DMS153 treated with DMSO at 0.1 percent for 48 hours (cell line): ENCODE results near the gene ZC3HAV1L.
A peak's percentile ranks its signal among the peaks of the same experiment; 100 is the strongest.
"Not testable (repeated sequence)": the region's sequence is repeated elsewhere in the genome, so short reads cannot be mapped to it uniquely, and the experiment has no call there.

Source experiments
- DNase-seq: peaks from one replicate; lab custom pipeline; 2025; ENCODE audit not compliant: unreplicated experiment; lab: John Stamatoyannopoulos, UW

Gene ZC3HAV1L

DNA sequence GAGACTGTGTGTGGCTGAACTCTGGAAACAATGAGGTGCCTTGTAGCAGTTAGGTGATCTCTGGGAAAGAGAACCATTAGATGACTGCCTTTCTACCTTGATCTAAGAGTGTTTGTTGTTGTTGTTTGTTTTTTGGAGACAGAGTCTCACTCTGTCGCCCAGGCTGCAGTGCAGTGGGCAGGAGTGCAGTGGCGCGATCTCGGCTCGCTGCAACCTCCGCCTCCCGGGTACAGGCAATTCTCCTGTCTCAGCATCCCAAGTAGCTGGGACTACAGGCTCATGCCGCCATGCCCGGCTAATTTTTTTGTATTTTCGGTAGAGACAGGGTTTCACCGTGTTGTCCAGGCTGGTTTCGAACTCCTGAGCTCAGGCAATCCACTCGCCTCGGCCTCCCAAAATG is 18.8 kb upstream of the ZC3HAV1L start:
- DNase-seq, result not testable (repeated sequence)

- DNase-seq, result no peak
Observed at GRCh38 chr7:139054101-139054500, 18.3 kb upstream of the ZC3HAV1L start.

DNA sequence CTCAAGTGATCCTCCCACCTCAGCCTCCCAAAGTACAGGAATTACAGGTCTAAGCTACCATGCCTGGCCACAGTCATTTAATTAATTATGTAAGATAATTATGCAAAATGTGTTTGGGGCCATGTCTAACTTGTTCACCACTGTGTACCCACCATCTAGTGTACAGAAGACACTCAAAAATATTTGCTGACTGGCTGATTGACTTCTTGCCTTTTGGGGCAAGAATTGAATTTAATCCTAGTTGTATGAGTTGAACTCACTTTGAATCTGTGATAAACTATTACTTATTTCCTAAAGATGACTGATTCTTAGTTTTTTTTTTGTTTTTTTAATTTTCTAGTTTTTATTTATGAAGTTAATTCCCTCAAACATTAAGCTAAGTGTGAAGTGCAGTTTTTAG is 15.8 kb upstream of the ZC3HAV1L start:
- DNase-seq, result no peak

DNA sequence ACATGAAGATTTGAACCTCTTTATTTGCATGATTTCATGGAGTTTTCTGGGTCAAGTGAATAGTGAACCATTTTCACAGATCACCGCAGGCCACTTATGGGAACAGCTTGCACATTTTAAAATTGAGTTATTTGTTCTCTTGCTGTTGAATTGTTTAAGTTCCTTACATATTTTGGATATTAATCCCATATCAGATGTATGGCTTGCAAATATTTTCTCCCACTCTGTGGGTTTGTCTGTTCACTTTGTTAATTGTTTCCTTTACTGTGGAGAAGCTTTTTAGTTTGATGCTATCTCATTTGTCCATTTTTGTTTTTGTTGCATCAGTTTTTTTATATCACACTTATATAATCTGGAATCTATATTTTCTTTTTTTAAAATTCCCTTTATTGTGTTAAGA is 14.1 kb upstream of the ZC3HAV1L start:
- DNase-seq, result no peak

- DNase-seq, result no peak
Observed at GRCh38 chr7:139049111-139049510, 13.3 kb upstream of the ZC3HAV1L start.

- DNase-seq, result no peak
Observed at GRCh38 chr7:139047970-139048369, 12.1 kb upstream of the ZC3HAV1L start.

DNA sequence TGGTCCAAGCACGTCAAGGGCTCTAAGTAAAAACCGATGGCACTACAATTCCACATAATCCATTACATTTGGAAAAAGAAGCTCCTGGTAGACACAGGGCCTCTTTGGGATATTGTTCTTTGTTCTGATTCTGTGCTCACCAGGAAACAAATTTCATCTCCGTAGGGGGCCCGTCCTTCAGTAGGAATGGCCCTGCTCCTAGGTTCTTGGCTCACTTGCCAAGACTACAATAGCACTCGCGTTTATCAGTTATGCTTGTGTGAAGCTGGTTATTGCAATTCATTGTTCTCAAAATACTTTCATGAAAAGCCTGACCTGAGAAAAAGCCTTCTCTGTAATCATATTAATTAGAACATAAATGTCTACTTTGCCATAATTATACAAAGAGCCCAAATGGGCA is 10.3 kb upstream of the ZC3HAV1L start:
- no peak for DNase-seq

DNA sequence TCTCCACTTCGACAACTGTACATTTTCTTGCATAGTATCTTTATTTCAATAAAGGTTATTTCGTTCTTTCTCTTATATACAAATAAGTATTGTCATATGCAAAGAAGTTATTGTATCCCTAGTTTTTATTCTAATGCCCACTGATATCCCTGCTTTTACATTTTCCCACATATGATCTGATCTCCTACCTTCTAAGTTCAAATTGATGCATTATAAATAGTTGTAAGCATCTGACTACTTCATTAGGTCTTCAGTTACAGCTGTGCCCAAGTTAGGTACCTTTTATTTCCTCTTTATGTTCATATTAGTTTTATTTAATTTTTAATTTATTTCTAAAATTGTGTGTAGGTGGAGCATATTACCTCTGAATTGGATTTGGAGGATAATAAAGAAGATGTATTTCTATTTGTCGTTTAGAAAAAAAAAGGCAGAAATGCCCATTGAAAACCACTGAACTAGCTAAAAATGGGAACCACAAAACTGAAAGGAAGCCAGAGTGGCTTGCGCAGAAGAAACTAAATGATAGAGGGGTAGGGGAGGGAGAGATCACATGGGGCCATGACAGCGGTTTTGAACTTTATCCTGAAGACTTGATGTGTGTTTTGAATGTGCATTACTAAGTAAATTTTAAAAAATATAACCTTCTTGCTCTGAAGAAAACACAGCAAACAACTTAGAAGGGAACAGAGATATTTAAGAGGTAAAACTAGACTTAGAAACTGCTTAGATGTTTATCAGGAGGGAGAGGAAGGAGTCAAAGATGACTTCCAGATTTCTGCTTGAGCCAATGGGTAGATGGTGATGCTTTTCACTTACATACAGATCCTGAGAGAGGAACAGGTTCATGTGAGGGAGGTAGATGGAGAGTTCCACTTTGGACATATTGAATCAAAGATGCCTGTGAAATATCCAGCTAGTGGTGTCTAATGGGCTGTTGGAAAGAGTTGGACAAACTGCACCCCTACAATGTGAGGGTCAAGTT is 9.3 kb upstream of the ZC3HAV1L start:
- DNase-seq, result no peak

DNA sequence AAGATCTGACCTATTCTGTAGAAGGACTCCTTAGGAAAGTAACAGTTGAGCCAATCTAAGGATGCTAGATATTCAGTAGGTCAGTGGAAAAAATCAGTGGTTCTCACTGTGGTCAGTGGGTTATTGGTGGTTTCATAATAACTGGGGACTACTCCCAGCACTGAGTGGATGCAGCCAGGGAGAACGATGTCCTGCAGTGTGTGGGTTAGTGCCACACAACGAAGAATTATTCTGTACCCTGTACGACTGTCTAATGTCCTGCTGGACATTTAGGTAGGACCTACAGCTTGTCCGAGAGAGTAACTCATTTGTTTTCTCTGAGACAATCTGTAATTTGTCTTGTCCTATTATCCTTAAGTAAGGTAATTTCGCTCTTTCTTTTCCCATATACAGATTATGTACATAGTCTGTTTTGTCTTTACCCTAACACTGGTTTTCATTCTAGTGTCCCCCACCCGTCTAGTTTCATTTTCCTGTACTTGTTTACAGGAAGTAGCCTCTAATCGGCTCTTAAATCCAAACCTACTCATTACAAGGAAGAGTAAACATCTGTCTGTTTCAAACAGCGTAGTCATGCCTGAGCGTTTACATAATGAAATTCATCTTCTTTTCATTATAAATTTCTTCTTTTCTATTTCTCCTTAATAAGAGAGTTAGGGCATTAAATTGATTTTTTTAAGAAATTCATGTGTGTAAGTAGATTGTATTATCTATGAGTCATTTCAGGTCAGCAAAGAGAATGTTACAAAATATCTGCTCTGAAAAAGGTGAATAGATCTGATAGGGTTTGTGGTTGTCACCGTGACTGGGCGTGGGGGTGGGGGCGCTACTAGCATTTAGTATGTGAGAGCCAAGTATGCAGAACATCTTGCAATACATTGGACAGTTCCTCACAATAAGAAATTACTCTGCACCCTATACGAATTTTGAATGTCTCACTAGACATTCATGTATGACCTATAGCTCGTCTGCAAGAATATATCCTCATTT is 8.3 kb upstream of the ZC3HAV1L start:
- DNase-seq, result peak; percentile 81

GRCh38 chr7:139041378-139042085 is 5.7 kb upstream of the ZC3HAV1L start:
- DNase-seq, result no peak

DNA sequence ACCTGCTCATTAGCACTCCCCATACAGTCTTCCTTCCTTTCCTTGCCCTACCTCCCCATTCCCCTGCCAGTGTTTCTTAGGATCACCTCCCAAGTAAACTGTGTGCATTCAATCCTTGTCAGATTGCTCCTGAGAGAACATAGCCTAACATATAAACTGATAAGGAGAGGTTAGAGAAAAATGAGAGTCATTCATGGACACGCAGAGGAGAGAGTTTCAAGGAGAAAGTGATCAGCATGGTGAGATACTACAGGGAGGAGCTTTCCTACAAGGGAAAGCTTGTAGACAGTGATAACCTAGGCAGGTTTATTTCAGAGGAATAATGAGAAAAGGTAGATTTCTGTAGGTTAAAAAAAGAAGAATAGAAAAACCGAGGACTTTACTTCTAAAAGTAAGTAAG is 2.8 kb upstream of the ZC3HAV1L start:
- no peak for DNase-seq

DNA sequence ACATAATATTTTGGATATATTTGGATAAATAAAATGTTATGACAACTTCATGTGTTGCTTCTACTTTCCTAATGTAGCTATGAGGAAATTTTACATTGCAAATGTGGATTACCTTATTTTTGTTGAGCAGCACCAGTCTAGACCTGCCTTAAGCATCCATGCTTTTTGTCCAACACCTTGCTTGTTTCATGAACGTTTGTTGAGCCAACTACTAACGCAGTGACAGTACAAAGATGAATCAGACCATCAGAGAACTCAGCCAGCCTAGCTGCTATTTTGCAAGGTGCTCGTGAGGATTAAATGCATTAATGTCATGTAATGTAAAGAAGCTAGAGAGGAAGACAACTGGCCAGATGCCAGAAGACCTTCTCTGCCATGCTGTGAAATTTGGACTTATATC is 1.1 kb upstream of the ZC3HAV1L start:
- no peak for DNase-seq

- no peak for DNase-seq
Observed at GRCh38 chr7:139034855-139035585, 822 bp downstream of the ZC3HAV1L start.

GRCh38 chr7:139034336-139034735 is 1.5 kb downstream of the ZC3HAV1L start:
- no peak for DNase-seq

DNA sequence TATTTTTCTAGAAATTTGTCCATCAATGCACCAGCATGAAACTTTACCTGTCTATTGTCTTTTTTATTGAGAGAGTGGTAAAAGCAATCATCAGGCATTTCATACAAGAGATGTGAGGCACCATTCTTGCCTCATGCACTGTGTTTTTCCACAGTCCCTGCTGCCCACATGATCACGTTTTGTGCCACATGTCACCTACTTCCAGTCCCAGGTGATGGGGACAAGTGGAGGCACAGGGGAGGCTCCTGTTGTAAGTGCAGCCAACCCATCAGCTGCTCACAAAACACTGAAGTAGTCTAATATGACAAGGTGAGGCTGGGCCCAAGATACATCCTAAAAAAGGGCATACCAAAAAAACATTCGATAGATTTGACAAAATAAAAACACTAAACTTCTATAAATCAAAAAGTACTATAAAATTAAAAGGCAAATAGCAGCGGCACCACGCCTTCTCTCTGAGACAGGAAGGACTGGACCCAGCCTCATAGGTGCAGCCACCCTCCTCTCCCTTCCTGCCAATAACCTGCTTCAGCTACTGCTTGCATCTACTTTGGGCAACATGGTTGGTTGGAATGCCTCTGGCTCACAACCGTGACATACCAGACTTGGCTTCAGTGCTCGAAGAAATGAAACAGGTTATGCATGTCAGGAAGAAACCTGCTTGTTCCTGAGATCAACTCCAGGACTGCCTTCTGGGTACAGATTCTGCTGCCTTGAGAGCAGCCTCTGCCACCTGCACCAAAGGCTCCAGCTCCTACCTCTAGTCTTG is 2.3 kb downstream of the ZC3HAV1L start:
- DNase-seq, result no peak

DNA sequence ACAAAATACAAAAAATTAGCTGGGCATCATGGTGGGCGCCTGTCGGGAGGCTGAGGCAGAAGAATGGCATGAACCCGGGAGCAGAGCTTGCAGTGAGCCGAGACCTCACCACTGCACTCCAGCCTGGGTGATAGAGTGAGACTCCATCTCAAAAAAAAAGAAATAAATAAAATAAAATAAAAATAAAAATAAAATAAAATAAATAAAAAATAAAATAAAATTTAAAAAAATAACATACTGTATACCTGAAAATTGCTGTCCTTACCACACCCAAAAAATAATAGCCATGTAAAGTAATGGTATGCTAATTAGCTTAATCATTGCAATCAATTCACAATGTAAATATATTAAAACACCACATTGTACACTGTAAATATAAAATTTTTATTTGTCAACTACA is 3.4 kb downstream of the ZC3HAV1L start:
- DNase-seq, result no peak

DNA sequence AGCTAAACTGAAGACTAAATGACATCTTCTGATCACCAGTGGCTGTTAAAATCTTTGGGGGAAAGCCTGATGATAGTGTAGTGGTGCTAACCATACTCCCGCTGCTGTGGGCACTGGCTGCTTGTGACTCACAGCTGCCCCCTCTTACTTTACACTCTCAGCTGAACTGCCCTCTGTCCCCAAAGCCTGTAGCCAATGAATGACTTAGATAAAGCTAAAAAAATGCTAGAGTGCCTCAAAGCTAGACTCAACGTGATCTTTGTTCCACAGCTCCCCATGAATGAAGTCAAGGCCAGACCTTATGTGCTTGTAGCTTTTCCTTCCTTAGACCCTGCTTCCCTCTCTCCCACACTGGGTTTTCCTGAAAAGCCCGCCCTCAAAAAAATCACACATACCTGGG is 6.5 kb downstream of the ZC3HAV1L start:
- DNase-seq, result no peak

- no peak for DNase-seq
Observed at GRCh38 chr7:139026551-139026950, 9.3 kb downstream of the ZC3HAV1L start.

- DNase-seq, result not testable (repeated sequence)
Observed at GRCh38 chr7:139025861-139026260, 10.0 kb downstream of the ZC3HAV1L start.

DNA sequence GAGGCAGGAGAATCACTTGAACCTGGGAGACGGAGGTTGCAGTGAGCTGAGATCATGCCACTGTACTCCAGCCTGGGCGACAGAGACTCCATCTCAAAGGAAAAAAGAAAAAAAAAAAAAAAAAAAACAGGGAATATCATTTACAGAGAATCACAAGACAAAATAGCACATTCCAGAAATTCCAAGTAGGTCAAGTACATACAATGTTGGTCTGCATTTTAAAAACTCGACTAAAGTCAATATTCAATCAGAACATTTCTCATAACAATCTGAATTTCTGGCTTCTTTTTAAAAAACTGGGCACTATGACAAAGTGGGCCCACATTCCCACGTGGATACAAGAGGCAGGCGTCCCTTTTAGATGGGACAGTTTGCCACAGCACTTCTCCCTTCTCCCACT is 12.8 kb downstream of the ZC3HAV1L start:
- no peak for DNase-seq
